Activated T-helper 17 cell treated with anti-CD3 and anti-CD28 coated beads, Interleukin-2, amount 50 U/mL, for 72 hours (primary cell): Measurements from ENCODE around the gene VPS4A. TPM values are rescaled to one million over a fixed set of nuclear protein-coding genes. Genes with fewer than 3 reads are reported as not detected.
"Not testable (repeated sequence)": the region's sequence is repeated elsewhere in the genome, so short reads cannot be mapped to it uniquely, and the experiment has no call there.

Experiments used
- ATAC-seq: fragments of 150-1000 bp; cut with Tn5 transposase; replicated peaks from 2 replicates; pipeline ENCODE4 v1.10.0; 2021; ENCODE audit warnings: mild to moderate bottlenecking, moderate library complexity
- H3K27ac Mint-ChIP-seq: one replicate; pipeline ENCODE4 v1.8.0; 2022; ENCODE audit warnings: mixed read lengths
- H3K27me3 Mint-ChIP-seq: one replicate; pipeline ENCODE4 v1.8.0; 2022; ENCODE audit warnings: mixed read lengths
- H3K36me3 Mint-ChIP-seq: one replicate; pipeline ENCODE4 v1.8.0; 2022; ENCODE audit warnings: low read depth, mild to moderate bottlenecking, mixed read lengths
- H3K4me1 Mint-ChIP-seq: one replicate; pipeline ENCODE4 v1.8.0; 2022; ENCODE audit warnings: mixed read lengths
- H3K4me3 Mint-ChIP-seq: one replicate; pipeline ENCODE4 v1.8.0; 2022; ENCODE audit warnings: mild to moderate bottlenecking, mixed read lengths
- H3K9me3 Mint-ChIP-seq: one replicate; pipeline ENCODE4 v1.8.0; 2022; ENCODE audit warnings: mixed read lengths
- total RNA-seq, 2 donors: library from RNA; stranded (reverse); gene quantifications; one replicate each; pipeline ENCODE4 v1.2.3, GENCODE V29; 2022

VPS4A gene
- 10 to 100 TPM; 20.7 to 26.9 TPM for total RNA-seq

- Mint-ChIP-seq H3K4me1 (peaks cover 11% of the 10 kb centered on the region), H3K9me3 (no peaks in the 10 kb centered on the region), H3K4me3 (peak within 1 kb of the TSS; percentile 99)
Measured at GRCh38 chr16:69310653-69311532, at the start of gene VPS4A. Gene VPS4A (plus strand): TSS chr16:69311350. CDS start chr16:69311512, 162 bp downstream.

GRCh38 chr16:69266334-69267063 lies 44.7 kb upstream of the VPS4A start:
- H3K27ac Mint-ChIP-seq: no peak overlapping the region
- H3K4me3 Mint-ChIP-seq: no peak overlapping the region
- no peaks in the 10 kb centered on the region for H3K27me3 Mint-ChIP-seq
- H3K36me3 Mint-ChIP-seq: peaks cover 31% of the 10 kb centered on the region
- no peak for ATAC-seq
- no peaks in the 10 kb centered on the region for H3K9me3 Mint-ChIP-seq
- H3K4me1 Mint-ChIP-seq: no peaks in the 10 kb centered on the region

More at GRCh38 chr16:69310653-69311532, at the start of gene VPS4A:
- Mint-ChIP-seq H3K36me3 (peaks cover 32% of the 10 kb centered on the region), H3K27me3 (no peaks in the 10 kb centered on the region), H3K27ac (peak within 1 kb of the TSS; percentile 98)
- ATAC-seq: peak; percentile 96

DNA sequence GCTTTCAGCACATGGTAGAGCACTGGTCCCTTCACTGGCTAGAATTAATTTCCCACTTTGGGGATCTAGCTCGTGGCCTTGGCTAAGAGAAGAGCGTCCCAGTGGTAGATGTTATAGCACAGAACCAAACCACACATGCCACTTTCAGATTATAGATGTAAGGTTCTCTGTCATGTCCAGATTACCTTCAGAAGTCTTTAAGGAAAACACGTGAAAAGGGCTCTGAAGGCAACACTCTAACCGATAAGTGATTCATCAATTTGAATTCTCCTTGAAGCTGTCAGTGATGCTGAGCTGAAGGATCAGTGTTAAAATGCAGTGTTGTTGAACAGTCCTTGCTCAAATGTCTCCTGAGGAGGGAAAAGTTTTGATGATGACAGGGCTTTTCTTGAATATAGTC lies 43.5 kb upstream of the VPS4A start:
- ATAC-seq: no peak
- no peaks in the 10 kb centered on the region for H3K9me3 Mint-ChIP-seq
- H3K27me3 Mint-ChIP-seq: no peaks in the 10 kb centered on the region
- peaks cover 24% of the 10 kb centered on the region for H3K36me3 Mint-ChIP-seq
- H3K4me3 Mint-ChIP-seq: no peak overlapping the region
- no peaks in the 10 kb centered on the region for H3K4me1 Mint-ChIP-seq
- no peak overlapping the region for H3K27ac Mint-ChIP-seq

- peaks cover 13% of the 10 kb centered on the region for H3K36me3 Mint-ChIP-seq
- no peaks in the 10 kb centered on the region for H3K27me3 Mint-ChIP-seq
- no peak for ATAC-seq
- no peak overlapping the region for H3K27ac Mint-ChIP-seq
- no peaks in the 10 kb centered on the region for H3K9me3 Mint-ChIP-seq
- no peaks in the 10 kb centered on the region for H3K4me1 Mint-ChIP-seq
- H3K4me3 Mint-ChIP-seq: no peak overlapping the region
Measured at GRCh38 chr16:69270395-69270794, 40.8 kb upstream of the VPS4A start.

DNA sequence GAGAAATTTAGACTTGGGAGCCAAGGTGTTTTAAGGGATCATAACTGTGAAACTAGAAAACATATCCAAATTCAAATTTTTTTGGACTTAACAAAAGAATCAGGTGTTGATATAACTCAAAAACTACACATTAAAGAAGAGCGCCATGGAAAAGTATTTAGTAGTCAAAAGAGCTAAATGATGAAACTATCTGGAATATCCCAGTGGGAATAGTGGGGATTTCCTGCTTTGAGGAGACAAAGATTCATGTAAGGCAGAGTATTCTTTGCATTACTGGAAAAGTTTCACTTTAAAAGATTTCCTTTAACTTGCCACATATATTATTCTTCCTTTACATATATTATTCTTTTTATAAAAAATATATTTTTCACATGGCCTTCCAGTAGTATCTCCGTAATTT lies 40.3 kb upstream of the VPS4A start:
- H3K4me3 Mint-ChIP-seq: no peak overlapping the region
- H3K36me3 Mint-ChIP-seq: peaks cover 13% of the 10 kb centered on the region
- no peaks in the 10 kb centered on the region for H3K27me3 Mint-ChIP-seq
- no peak overlapping the region for H3K27ac Mint-ChIP-seq
- no peaks in the 10 kb centered on the region for H3K9me3 Mint-ChIP-seq
- no peaks in the 10 kb centered on the region for H3K4me1 Mint-ChIP-seq
- no peak for ATAC-seq

DNA sequence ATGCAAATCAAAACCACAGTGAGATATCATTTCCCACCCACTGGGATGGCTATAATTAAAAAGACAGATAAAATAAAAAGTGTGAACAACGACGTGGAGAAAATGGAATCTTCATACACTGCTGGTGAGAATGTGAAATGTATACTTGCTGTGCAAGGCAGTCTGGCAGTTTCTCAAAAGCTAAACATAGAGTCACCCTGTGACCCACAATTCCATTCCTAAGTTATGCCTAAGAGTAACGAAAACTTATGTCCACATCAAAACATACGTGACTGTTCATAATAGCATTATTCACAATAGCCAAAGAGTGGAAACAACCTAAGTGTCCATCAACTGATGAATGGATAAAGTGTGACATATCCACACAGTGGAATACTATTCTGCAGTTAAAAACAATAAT lies 38.1 kb upstream of the VPS4A start:
- H3K4me1 Mint-ChIP-seq: no peaks in the 10 kb centered on the region
- no peak overlapping the region for H3K4me3 Mint-ChIP-seq
- H3K27ac Mint-ChIP-seq: no peak overlapping the region
- peaks cover 13% of the 10 kb centered on the region for H3K36me3 Mint-ChIP-seq
- ATAC-seq: no peak
- H3K27me3 Mint-ChIP-seq: no peaks in the 10 kb centered on the region
- H3K9me3 Mint-ChIP-seq: no peaks in the 10 kb centered on the region

- Mint-ChIP-seq H3K27me3 (no peaks in the 10 kb centered on the region), H3K36me3 (peaks cover 13% of the 10 kb centered on the region), H3K4me1 (no peaks in the 10 kb centered on the region), H3K9me3 (no peaks in the 10 kb centered on the region), H3K27ac (peak overlapping the region; percentile 47), H3K4me3 (no peak overlapping the region)
- ATAC-seq: no peak
Measured at GRCh38 chr16:69274699-69275235, 36.4 kb upstream of the VPS4A start.

GRCh38 chr16:69276148-69277115 lies 34.7 kb upstream of the VPS4A start:
- Mint-ChIP-seq H3K9me3 (no peaks in the 10 kb centered on the region), H3K4me3 (no peak overlapping the region), H3K27ac (no peak overlapping the region), H3K36me3 (no peaks in the 10 kb centered on the region), H3K27me3 (no peaks in the 10 kb centered on the region), H3K4me1 (no peaks in the 10 kb centered on the region)
- no peak for ATAC-seq

GRCh38 chr16:69277413-69277812 lies 33.7 kb upstream of the VPS4A start:
- ATAC-seq: no peak
- Mint-ChIP-seq H3K4me3 (no peak overlapping the region), H3K9me3 (no peaks in the 10 kb centered on the region), H3K36me3 (no peaks in the 10 kb centered on the region), H3K27ac (no peak overlapping the region), H3K27me3 (no peaks in the 10 kb centered on the region), H3K4me1 (no peaks in the 10 kb centered on the region)

GRCh38 chr16:69283851-69284250 lies 27.3 kb upstream of the VPS4A start:
- Mint-ChIP-seq H3K4me3 (no peak overlapping the region), H3K4me1 (no peaks in the 10 kb centered on the region), H3K9me3 (no peaks in the 10 kb centered on the region), H3K27me3 (no peaks in the 10 kb centered on the region), H3K36me3 (no peaks in the 10 kb centered on the region), H3K27ac (peak overlapping the region; percentile 21)
- no peak for ATAC-seq

GRCh38 chr16:69285240-69285639 lies 25.9 kb upstream of the VPS4A start:
- ATAC-seq: no peak
- H3K36me3 Mint-ChIP-seq: no peaks in the 10 kb centered on the region
- H3K4me1 Mint-ChIP-seq: no peaks in the 10 kb centered on the region
- H3K9me3 Mint-ChIP-seq: no peaks in the 10 kb centered on the region
- no peak overlapping the region for H3K27ac Mint-ChIP-seq
- no peaks in the 10 kb centered on the region for H3K27me3 Mint-ChIP-seq
- no peak overlapping the region for H3K4me3 Mint-ChIP-seq

DNA sequence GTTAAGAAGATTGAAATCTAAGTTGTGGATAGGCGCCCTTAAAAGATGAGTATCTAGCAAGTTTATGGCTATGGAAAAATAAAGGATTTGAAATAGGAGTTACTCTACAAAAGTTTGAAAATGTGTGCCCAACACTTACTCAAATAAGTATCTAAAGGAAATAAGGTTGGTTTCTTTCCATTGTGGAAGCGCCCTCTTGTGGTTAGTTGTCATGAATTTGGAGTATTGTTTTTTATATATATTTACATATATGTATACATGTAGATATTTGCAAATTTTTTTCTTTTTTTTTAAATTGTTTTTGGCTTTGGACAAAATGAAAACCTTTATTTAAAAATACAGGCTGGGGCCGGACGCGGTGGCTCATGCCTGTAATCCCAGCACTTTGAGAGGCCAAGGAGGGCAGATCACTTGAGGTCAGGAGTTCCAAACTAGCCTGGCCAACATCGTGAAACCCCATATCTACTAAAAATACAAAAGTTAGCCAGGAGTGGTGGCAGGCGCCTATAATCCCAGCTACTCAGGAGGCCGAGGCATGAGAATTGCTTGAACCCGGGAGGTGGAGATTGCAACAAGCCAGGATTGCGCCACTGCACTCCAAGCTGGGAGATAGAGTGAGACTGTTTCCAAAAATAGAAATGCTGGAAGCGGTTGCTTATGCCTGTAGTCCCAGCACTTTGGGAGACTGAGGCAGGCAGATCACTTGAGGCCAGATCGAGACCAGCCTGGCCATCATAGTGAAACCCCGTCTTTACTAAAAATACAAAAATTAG lies 24.0 kb upstream of the VPS4A start:
- Mint-ChIP-seq H3K27me3 (no peaks in the 10 kb centered on the region), H3K4me1 (no peaks in the 10 kb centered on the region), H3K27ac (no peak overlapping the region), H3K4me3 (no peak overlapping the region), H3K36me3 (no peaks in the 10 kb centered on the region), H3K9me3 (no peaks in the 10 kb centered on the region)
- ATAC-seq: peak; percentile 43

GRCh38 chr16:69291657-69292056 lies 19.5 kb upstream of the VPS4A start:
- H3K27me3 Mint-ChIP-seq, H3K9me3 Mint-ChIP-seq: not testable (repeated sequence)

More at GRCh38 chr16:69291657-69292056, 19.5 kb upstream of the VPS4A start:
- H3K4me3 Mint-ChIP-seq, ATAC-seq, H3K27ac Mint-ChIP-seq, H3K4me1 Mint-ChIP-seq, H3K36me3 Mint-ChIP-seq: not testable (repeated sequence)
